ENCODE measurements around the gene RYR2. TPM values are rescaled to one million over a fixed set of nuclear protein-coding genes. Genes with fewer than 3 reads are reported as not detected.

Gene RYR2
- total and polyA plus RNA-seq, 9 of the 15 experiments (the other 6 are each of a cell fraction or from before 2014, with no cell fraction given), result 0.03 to 0.42 (median 0.14) TPM

GRCh38 chr1:237809099-237809498, 767.1 kb downstream of the RYR2 start:
- WGBS (ENCODE audit: insufficient coverage, low coverage, missing lambda C conversion rate), result 0% methylated on average over 2 of the region's 2 CpGs
- H3K4me2 ChIP-seq (ENCODE audit: insufficient read depth, low read length), result no peak overlapping the region
- in situ Hi-C loops (cut with MboI), result no loop called here
- H3K9me1 ChIP-seq (ENCODE audit: control insufficient read depth, insufficient read depth, low read length), result no peaks in the 10 kb centered on the region
- no peak overlapping the region for H3K27ac ChIP-seq (ENCODE audit: extremely low read depth, low read depth, low read length)
- no peak overlapping the region for H3K9ac ChIP-seq (ENCODE audit: insufficient read depth in 1 of 2, low read depth in 2 of 2, low read length in 2 of 2)
- H3K4me3 ChIP-seq, result no peak overlapping the region
- H2AFZ ChIP-seq (ENCODE audit: low read depth, low read length), result no peak overlapping the region
- ChIA-PET POLR2A (no interaction called here), CTCF (ENCODE audit: low intra/inter-chr PET ratio) (no interaction called here)
- H4K20me1 ChIP-seq (replicated peaks; ENCODE audit: control insufficient read depth, insufficient read depth, low read length), result no peaks in the 10 kb centered on the region
- FAIRE-seq (no peak), DNase-seq (ENCODE audit: extremely low read depth in 1 of 4, low spot score in 3 of 4) (no peak), ATAC-seq (no peak)
- no peaks in the 10 kb centered on the region for H3K9me3 ChIP-seq (replicated peaks; ENCODE audit: control insufficient read depth, insufficient read depth, low read depth, low read length)
- BruUV-seq (replicated peaks), result no TSS peak
- no peaks in the 10 kb centered on the region for H3K4me1 ChIP-seq (replicated peaks in 1 of 2; ENCODE audit: control insufficient read depth in 2 of 2, insufficient read depth in 2 of 2, low read length in 2 of 2)
- no peaks in the 10 kb centered on the region for H3K36me3 ChIP-seq (ENCODE audit: control insufficient read depth, insufficient read depth, low read length)
- no peaks in the 10 kb centered on the region for H3K27me3 ChIP-seq (ENCODE audit: control insufficient read depth in 2 of 2, insufficient read depth in 2 of 2, low read length in 2 of 2)
- no peaks in the 10 kb centered on the region for H3K79me2 ChIP-seq (ENCODE audit: control insufficient read depth, insufficient read depth, low read length)
- intact Hi-C loops (cut with micrococcal nuclease), result loop anchor here (10.0 kb wide), 2 partner anchors 1204 to 1704 kb away; partner anchors contain the start of gene HEATR1
- peak; percentile 16; the same call in 1 of the 2 replicates for TF ChIP-seq ZNF316 (IDR thresholded peaks at IDR 0.05)
- no peak for TF ChIP-seq ILK (tag; IDR thresholded peaks at IDR 0.05; ENCODE audit: borderline replicate concordance, low read depth)

GRCh38 chr1:237811633-237812032, 769.6 kb downstream of the RYR2 start:
- ATAC-seq (no peak), FAIRE-seq (no peak), DNase-seq (ENCODE audit: extremely low read depth in 1 of 4, low spot score in 3 of 4) (no peak)
- intact Hi-C loops (cut with micrococcal nuclease) (no loop called here), in situ Hi-C loops (cut with MboI) (no loop called here)
- Histone ChIP-seq H3K36me3 (ENCODE audit: control insufficient read depth, insufficient read depth, low read length) (no peaks in the 10 kb centered on the region), H3K27me3 (ENCODE audit: control insufficient read depth in 2 of 2, insufficient read depth in 2 of 2, low read length in 2 of 2) (no peaks in the 10 kb centered on the region), H2AFZ (ENCODE audit: low read depth, low read length) (no peak overlapping the region), H4K20me1 (replicated peaks; ENCODE audit: control insufficient read depth, insufficient read depth, low read length) (no peaks in the 10 kb centered on the region), H3K4me1 (replicated peaks in 1 of 2; ENCODE audit: control insufficient read depth in 2 of 2, insufficient read depth in 2 of 2, low read length in 2 of 2) (no peaks in the 10 kb centered on the region), H3K4me2 (ENCODE audit: insufficient read depth, low read length) (no peak overlapping the region), H3K9me3 (replicated peaks; ENCODE audit: control insufficient read depth, insufficient read depth, low read depth, low read length) (no peaks in the 10 kb centered on the region), H3K4me3 (no peak overlapping the region), H3K79me2 (ENCODE audit: control insufficient read depth, insufficient read depth, low read length) (no peaks in the 10 kb centered on the region), H3K9ac (ENCODE audit: insufficient read depth in 1 of 2, low read depth in 2 of 2, low read length in 2 of 2) (no peak overlapping the region), H3K9me1 (ENCODE audit: control insufficient read depth, insufficient read depth, low read length) (no peaks in the 10 kb centered on the region), H3K27ac (ENCODE audit: extremely low read depth, low read depth, low read length) (no peak overlapping the region)
- ChIA-PET CTCF (ENCODE audit: low intra/inter-chr PET ratio) (no interaction called here), POLR2A (no interaction called here)
- TF ChIP-seq RFX7 (CRISPR knock-in tag; IDR thresholded peaks at IDR 0.05) (no peak), RBFOX2 (IDR thresholded peaks at IDR 0.05; ENCODE audit: low read depth, low read length) (no peak)
- WGBS (ENCODE audit: insufficient coverage, low coverage, missing lambda C conversion rate), result 1% methylated on average over 5 of the region's 5 CpGs
- no TSS peak for BruUV-seq (replicated peaks)
